Prostate gland (tissue), 2 donors: ENCODE data around the gene CSTPP1.
A peak's percentile ranks its signal among the peaks of the same experiment; 100 is the strongest.

Source experiments
- CTCF ChIP-seq, 4 experiments: fragments of 200-600 bp in 2 of 4; fragments of 450-650 bp in 2 of 4; sonication (generic) in 2 of 4; IDR thresholded peaks; 1 replicate in 3 of 4; 2 replicates in 1 of 4; pipeline ENCODE4 v1.5.1; 2016 to 2019; ENCODE audit warnings: antibody characterized with exemption in 4 of 4, mild to moderate bottlenecking in 2 of 4, moderate library complexity in 2 of 4
- POLR2AphosphoS5 ChIP-seq: sonication (generic); formaldehyde crosslinking; IDR thresholded peaks from one replicate; pipeline ENCODE4 v1.6.1; 2017; ENCODE audit warnings: antibody characterized with exemption

DNA sequence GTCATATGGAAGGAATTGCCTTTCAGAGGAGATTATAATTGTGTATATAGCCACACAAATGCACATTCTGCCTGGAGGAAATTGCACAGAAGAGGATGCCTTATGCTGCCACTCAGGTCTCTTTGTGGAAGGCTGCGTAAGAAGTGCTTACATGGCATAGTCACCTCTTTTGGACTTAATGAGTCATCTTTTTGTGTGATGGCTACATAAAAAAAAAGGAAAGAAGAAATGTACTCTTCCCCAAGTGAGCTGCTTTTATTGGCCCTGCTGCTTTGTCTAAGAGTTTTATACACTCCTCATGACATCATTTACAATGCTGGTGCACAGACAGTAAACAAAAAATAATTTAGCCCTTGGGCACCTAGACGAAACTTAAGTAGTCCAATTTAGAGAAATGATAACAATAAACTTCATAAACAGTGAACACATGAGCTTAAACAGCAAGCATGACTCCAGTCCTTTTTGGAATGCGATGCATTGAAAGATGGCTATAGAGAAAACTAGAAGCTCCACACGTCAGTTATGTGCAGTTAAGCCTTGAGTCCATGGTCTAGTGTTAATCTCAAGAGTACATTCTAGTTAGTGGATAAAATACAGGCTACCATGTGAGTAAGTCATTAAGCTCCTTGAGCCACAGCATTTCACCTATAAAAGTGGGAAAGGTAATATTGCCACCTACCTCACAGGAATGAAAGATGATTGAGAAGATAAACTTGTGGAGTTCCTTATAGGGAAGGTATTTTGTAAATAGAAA lies 12.0 kb downstream of the CSTPP1 start:
- TF ChIP-seq CTCF (IDR thresholded peaks at IDR 0.05) (no peak), POLR2AphosphoS5 (peak; percentile 8)
